ENCODE measurements around the gene NRARP. TPM values are rescaled to one million over a fixed set of nuclear protein-coding genes. Genes with fewer than 3 reads are reported as not detected.

The NRARP gene
- total RNA-seq, 1 donor from 2014 or later, result 5.1 TPM

GRCh38 chr9:137271696-137272076 lies 30.4 kb downstream of the NRARP start:
- Histone ChIP-seq H3K27me3 (ENCODE audit: low read depth) (no peaks in the 10 kb centered on the region), H3K27ac (replicated peaks) (peak overlapping the region; percentile 73), H3K4me3 (no peak overlapping the region), H3K4me1 (peaks cover 91% of the 10 kb centered on the region), H3K9me3 (replicated peaks) (no peaks in the 10 kb centered on the region), H3K36me3 (peaks cover 42% of the 10 kb centered on the region)
- TF ChIP-seq CTCF (IDR thresholded peaks at IDR 0.05; ENCODE audit: borderline replicate concordance), result no peak
- intact Hi-C loops (cut with micrococcal nuclease), result no loop called here
- no peak for DNase-seq

DNA sequence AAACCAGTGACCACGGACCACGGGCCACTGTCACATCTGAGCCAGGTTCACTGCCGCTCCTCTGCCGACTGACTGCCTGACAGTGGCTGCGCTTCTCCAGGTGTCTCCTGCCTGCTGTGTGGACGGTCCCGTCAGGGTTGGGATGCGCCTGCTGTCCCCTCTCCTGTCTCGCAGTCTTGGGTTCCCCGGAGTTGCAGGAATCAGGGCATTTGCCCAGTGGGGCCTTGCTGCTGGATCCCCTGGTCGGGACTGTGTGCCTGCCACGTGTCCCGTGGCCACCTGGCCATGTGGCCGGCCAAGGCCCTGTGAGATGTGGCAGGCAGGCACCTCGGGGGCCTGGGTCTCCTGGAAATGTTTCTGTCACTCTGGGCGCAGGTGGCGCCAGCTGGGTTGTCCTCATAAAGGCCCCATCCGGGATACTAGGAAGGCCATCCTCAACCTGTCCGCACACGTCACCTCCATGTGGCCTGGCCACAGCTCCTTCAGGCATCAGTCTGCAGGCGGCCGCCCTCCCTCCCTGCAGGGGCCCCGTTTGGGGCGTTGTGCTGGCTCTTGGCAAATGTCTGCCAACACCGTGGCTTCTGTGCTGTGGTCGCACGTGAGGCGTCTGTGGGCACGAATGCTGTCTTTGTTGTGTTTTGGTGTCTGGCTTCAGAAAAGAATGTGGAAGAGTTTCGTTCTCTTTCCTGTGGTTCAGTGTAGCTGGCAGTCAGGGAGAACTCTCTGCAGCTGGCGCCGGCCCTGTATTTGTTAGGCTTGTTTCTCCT lies 31.0 kb downstream of the NRARP start:
- H3K36me3 ChIP-seq, result peaks cover 47% of the 10 kb centered on the region
- intact Hi-C loops (cut with micrococcal nuclease), result no loop called here
- H3K27ac ChIP-seq (replicated peaks), result peak overlapping the region; percentile 73
- TF ChIP-seq CTCF (IDR thresholded peaks at IDR 0.05; ENCODE audit: borderline replicate concordance), result no peak
- DNase-seq, result no peak
- peaks cover 89% of the 10 kb centered on the region for H3K4me1 ChIP-seq
- H3K4me3 ChIP-seq, result no peak overlapping the region
- no peaks in the 10 kb centered on the region for H3K27me3 ChIP-seq (ENCODE audit: low read depth)
- H3K9me3 ChIP-seq (replicated peaks), result no peaks in the 10 kb centered on the region

GRCh38 chr9:137269231-137269772 lies 32.8 kb downstream of the NRARP start:
- TF ChIP-seq CTCF (IDR thresholded peaks at IDR 0.05; ENCODE audit: borderline replicate concordance), result no peak
- H3K9me3 ChIP-seq (replicated peaks), result no peaks in the 10 kb centered on the region
- intact Hi-C loops (cut with micrococcal nuclease), result no loop called here
- H3K36me3 ChIP-seq, result peaks cover 62% of the 10 kb centered on the region
- DNase-seq, result no peak
- peak overlapping the region; percentile 56 for H3K4me3 ChIP-seq
- peak overlapping the region; percentile 86 for H3K27ac ChIP-seq (replicated peaks)
- peaks cover 76% of the 10 kb centered on the region for H3K4me1 ChIP-seq
- H3K27me3 ChIP-seq (ENCODE audit: low read depth), result no peaks in the 10 kb centered on the region

DNA sequence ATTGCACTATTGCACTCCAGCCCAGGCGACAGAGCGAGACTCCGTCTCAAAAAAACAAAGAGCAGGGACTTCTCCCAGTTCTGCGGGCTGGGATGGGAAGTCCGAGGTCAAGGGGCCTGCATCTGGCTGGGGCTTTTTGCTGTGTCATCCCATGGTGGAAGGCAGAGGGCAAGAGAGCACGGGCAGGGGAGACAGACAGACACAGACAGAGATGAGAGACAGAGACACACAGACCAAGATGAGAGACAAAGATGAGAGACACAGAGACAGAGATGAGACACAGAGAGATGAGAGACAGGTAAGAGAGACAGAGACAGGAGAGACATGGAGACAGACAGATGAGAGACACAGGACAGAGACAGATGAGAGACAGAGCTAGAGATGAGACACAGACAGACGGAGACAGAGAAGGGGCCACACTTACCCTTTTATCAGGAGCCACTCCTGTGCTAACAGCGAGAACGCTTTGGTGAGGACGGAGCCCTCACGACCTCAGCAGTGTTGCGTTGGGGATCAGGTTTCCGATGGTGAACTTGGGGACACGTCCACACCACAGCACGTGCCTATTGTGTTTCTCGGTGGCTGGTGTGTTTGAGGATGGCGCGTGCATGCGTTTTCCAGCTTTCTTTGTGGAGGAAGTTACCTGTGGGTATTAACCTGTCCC lies 33.4 kb downstream of the NRARP start:
- Histone ChIP-seq H3K27ac (replicated peaks) (peak overlapping the region; percentile 86), H3K4me3 (peak overlapping the region; percentile 56), H3K27me3 (ENCODE audit: low read depth) (no peaks in the 10 kb centered on the region), H3K9me3 (replicated peaks) (no peaks in the 10 kb centered on the region), H3K4me1 (peaks cover 69% of the 10 kb centered on the region), H3K36me3 (peaks cover 69% of the 10 kb centered on the region)
- DNase-seq, result no peak
- intact Hi-C loops (cut with micrococcal nuclease), result no loop called here
- TF ChIP-seq CTCF (IDR thresholded peaks at IDR 0.05; ENCODE audit: borderline replicate concordance), result no peak

GRCh38 chr9:137267933-137268355 lies 34.1 kb downstream of the NRARP start:
- H3K36me3 ChIP-seq, result peaks cover 68% of the 10 kb centered on the region
- DNase-seq, result no peak
- H3K27ac ChIP-seq (replicated peaks), result peak overlapping the region; percentile 86
- intact Hi-C loops (cut with micrococcal nuclease), result no loop called here
- TF ChIP-seq CTCF (IDR thresholded peaks at IDR 0.05; ENCODE audit: borderline replicate concordance), result no peak
- H3K4me3 ChIP-seq, result peak overlapping the region; percentile 56
- peaks cover 66% of the 10 kb centered on the region for H3K4me1 ChIP-seq
- no peaks in the 10 kb centered on the region for H3K9me3 ChIP-seq (replicated peaks)
- no peaks in the 10 kb centered on the region for H3K27me3 ChIP-seq (ENCODE audit: low read depth)
